HG02884 (cell line): ENCODE measurements around the gene MAD1L1.
"Not testable (repeated sequence)": the region's sequence is repeated elsewhere in the genome, so short reads cannot be mapped to it uniquely, and the experiment has no call there.

ENCODE experiments used
- ATAC-seq: cut with Tn5 transposase; IDR thresholded peaks from one replicate; pipeline ENCODE4 v1.9.1; 2021; ENCODE audit warnings: mild to moderate bottlenecking, moderate library complexity; ENCODE audit not compliant: unreplicated experiment

MAD1L1 gene

GRCh38 chr7:2162004-2162902 lies 70.5 kb downstream of the MAD1L1 start:
- ATAC-seq: not testable (repeated sequence)

GRCh38 chr7:2159176-2159520 lies 73.6 kb downstream of the MAD1L1 start:
- no peak for ATAC-seq

- ATAC-seq: no peak
Measured at GRCh38 chr7:2158331-2159175, 74.2 kb downstream of the MAD1L1 start.

GRCh38 chr7:2157473-2158279 lies 75.1 kb downstream of the MAD1L1 start:
- no peak for ATAC-seq

DNA sequence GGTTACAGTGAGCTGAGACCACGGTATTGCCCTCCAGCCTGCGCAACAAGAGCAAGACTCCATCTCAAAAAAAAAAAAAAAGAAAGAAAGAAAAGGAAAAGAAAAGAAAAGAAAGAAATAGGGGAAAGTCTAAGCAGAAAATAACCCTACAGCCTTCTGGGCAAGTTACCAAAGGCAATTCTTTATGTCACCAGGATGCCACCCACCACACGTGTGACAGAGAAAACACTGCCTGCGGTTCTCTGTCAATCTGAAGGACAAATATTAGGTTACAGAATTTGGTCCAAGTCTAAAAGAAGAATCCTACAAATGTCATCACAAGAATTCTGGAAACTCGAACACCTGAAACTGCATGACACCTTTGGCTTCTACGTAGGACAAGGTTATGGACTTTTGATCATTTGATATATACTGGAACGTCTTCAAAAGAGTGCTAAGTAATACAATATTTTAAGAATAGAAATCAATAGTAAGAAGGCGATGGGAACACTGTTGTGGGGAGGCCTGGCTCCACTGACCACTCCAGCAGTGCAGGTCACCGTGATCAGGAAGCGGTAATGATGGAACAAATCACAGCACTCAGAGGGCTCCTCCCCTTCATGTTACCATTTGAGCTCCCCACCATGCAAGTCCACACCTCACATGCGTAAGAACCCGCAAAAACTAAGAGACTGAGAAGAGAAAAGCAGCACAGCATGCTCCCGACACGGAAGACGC lies 75.8 kb downstream of the MAD1L1 start:
- ATAC-seq: no peak

DNA sequence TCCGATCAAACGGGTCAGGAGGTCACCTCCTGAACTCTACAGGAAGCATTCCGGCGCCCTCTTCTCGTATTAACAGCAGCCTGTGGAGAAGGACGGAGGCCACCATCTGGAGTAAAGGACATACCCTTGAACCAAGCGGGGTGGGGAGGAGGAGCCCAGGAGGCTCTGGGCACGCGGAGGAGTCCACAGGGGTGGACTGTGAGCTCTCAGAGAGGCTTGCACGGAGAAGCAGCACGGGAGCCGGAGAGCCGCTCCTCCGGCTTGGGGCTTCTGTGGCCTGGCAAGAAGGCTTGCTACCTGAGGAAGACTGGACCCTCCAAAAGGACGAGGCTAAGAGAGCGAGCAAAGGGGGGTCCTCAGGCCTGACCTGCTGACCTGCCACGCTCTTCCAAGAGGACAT lies 77.9 kb downstream of the MAD1L1 start:
- no peak for ATAC-seq

- ATAC-seq: no peak
Measured at GRCh38 chr7:2154121-2154520, 78.6 kb downstream of the MAD1L1 start.

DNA sequence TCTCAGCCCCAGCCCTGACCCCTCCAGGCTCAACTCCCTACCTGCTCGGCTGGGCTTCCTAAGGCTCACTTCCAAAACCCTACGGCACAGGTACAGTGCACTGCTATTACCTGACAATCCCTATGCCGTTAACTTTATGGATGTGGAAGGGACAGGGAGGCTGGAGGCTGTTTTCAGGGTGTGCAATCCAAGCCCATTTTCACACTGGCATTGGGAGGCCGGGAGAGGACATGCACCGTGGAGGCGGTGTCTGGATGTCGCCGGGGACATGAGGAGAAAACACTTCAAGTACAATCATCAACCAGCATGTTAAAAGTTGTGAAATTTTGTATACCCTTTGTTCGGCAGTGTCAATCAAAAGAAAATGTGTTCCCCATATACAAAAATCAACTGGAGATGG lies 80.1 kb downstream of the MAD1L1 start:
- ATAC-seq: no peak

- ATAC-seq: no peak
Measured at GRCh38 chr7:2151801-2152612, 80.7 kb downstream of the MAD1L1 start.

DNA sequence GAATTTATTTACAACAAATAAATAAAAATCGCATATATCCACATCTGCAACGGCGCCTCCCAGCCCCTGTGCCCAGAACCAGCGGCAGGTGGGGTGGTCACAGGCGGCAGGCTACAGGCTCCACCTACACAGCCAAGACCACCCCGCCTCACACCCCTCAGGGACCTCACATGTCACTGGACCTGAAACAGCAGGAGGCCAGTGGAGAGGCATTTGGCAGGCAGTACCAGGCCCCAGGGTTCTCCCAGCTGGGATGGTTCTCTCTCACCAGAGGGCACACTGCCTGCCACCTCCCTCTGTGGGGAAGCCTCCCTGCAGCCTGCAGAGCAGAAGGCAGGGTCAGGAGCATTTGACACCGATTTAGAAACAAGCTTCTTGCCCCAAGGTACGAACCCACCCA lies 81.5 kb downstream of the MAD1L1 start:
- ATAC-seq: no peak

GRCh38 chr7:2150445-2150815 lies 82.3 kb downstream of the MAD1L1 start:
- no peak for ATAC-seq

DNA sequence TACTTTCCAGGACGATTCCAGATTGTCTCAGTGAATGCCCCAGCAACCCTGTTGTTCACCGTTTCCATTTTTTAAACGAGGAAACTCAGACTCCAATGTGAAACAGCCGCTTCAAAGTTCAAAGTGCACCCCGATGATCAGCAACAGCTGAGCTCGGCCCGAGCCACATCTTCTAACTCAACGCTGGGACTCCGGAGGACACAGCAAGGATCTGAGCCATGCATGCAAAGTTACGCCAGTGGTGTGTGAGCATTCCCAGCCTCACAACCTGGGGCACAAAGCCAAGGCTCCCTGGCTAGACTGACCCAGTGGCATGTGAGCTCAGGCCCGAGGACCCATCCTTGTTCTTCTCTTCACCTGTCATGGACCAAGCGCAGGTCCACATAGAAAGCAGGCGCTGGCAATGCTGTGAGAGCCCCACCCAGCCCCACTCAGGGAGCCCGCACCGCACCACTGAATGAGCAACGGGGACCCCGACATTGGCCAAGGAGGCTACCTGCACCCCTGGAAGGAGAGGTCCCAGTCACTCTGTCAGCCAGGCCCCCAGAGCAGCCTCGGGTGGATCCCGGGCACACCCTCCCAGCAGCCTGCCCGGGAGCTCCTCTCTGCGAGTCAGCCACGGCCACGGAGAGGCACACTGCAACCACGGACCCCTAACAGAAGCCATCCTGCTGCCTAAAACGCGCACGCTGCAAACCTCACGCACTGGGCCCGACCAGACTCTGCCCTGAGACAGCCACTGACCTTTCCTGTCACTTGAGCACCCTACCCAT lies 82.9 kb downstream of the MAD1L1 start:
- ATAC-seq: no peak

DNA sequence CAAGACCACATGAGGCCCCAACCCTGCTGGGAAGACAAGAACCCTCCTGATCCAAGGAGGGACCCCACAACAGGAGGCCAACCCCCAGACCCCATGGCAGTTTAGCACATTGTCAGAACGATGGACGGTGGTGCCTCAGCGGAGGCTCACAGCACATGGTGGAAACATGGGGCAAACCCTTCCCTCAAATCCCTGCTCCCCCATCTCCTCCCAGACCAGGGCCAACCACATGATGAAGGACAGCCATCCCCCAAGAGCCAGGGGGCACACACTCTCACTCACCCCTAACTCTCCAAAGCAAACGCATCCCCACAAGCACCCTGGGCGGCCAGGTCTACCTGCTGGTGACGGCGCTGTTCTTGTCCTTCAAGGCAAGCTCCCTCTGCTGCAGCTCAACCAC lies 83.9 kb downstream of the MAD1L1 start:
- ATAC-seq: no peak

DNA sequence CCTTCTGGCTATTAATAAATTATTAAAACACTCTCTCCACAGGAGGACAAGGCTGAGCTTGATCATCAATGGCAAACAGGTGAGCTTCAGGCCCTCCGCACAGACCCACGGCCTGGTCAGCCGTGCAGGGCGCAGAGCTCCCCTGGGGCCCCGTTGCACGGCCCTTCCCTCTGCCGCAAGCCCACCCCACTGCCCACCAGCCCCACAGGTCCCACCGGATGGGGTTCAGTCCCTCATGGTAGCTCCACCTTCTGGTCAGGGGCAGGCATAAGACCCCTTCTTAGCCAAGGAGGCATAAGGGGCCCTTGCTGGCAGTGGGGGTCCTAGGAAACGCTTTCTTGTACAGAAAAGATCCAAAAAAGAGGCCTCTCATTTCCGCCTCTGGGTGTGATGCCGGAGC lies 84.6 kb downstream of the MAD1L1 start:
- ATAC-seq: no peak

GRCh38 chr7:2146676-2147472 lies 85.9 kb downstream of the MAD1L1 start:
- no peak for ATAC-seq

DNA sequence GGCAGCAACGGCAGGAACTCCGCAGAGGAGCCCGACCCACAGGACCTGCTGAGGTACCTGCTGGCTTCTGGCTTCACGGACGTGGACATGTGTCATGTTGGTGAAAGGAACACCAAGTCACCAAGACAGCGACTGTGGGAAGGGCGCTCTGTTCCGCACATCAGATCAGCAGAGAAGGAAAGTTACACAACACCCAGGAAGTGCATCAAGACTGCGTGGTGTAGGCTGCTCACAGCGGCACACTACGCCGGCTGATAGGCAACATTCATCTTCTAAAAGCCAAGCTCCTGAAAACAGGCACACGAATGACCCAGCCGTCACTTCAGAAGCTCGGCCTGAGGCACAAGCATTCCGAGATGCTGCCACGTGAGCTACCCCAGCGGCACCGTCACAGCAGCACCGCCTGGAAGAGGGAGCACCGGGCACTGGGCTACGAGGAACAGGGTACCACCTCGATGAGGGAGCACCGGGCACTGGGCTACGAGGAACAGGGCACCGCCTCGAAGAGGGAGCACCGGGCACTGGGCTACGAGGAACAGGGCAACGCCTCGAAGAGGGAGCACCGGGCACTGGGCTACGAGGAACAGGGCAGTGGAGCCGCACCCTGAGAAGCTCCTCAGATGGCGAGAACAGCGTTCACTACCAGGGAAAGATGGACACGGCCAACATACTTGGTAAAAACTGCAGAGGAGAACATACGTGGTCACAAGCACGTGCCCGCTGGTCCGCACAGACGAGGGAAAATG lies 86.7 kb downstream of the MAD1L1 start:
- ATAC-seq: no peak

DNA sequence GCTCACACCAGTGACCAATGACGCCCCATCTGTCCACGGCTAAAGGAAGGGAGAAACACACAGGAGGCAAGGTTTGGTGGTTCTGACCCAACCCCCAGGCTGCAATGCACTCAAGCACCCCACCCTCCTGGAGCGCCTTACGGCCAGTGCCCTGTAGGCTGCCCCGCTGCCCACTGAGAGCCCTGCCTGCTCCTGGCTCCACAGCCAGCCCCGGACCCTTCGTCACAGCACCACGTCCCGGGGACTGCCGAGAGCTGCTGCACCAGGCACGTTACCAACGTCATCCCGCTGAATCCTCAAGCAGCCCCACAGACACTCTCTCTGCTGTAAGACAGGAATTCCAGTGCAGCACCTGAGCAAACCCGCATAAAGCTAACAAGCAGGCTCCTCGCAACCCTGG lies 87.8 kb downstream of the MAD1L1 start:
- no peak for ATAC-seq
